Prostate gland (tissue), 2 donors: Measurements from ENCODE around the gene HECTD1.

Experiments
- POLR2AphosphoS5 ChIP-seq: sonication (generic); formaldehyde crosslinking; IDR thresholded peaks from one replicate; pipeline ENCODE4 v1.6.1; 2017; ENCODE audit warnings: antibody characterized with exemption
- TF ChIP-seq, protein P1 (sequence below), 4 experiments: fragments of 200-600 bp in 2 of 4; fragments of 450-650 bp in 2 of 4; sonication (generic) in 2 of 4; IDR thresholded peaks; 1 replicate in 3 of 4; 2 replicates in 1 of 4; pipeline ENCODE4 v1.5.1; 2016 to 2019; ENCODE audit warnings: antibody characterized with exemption in 4 of 4, mild to moderate bottlenecking in 2 of 4, moderate library complexity in 2 of 4

DNA sequence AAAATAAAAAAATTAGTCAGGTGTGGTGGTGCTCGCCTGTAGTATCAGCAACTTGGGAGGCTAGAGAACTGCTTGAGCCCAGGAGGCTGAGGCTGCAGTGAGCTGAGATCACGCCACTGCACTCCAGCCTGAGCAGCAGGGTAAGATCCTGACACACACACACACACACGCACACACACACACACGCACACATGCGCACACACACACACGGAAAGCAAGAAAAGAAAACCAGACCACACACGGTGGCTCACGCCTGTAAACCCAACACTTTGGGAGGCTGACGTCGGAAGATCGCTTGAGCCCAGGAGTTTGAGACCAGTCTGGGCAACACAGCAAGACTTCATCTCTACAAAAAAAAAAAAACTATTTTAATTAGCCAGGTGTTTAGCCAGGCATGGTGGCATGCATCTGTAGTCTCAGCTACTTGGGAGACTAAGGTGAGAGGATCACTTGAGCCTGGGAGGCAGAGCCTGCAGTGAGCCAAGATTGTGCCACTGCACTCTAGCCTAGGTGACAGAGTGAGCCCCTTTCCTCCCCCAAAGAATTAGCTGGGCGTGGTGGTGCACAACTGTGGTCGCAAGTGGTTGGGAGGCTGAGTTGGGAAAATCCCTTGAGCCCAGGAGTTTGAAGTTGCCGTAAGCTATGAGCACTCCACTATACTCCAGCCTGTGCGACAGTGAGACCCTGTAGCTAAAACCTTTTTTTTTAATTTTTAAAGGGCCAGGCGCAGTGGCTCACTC is 44.5 kb downstream of the HECTD1 start:
- TF ChIP-seq, protein P1, sequence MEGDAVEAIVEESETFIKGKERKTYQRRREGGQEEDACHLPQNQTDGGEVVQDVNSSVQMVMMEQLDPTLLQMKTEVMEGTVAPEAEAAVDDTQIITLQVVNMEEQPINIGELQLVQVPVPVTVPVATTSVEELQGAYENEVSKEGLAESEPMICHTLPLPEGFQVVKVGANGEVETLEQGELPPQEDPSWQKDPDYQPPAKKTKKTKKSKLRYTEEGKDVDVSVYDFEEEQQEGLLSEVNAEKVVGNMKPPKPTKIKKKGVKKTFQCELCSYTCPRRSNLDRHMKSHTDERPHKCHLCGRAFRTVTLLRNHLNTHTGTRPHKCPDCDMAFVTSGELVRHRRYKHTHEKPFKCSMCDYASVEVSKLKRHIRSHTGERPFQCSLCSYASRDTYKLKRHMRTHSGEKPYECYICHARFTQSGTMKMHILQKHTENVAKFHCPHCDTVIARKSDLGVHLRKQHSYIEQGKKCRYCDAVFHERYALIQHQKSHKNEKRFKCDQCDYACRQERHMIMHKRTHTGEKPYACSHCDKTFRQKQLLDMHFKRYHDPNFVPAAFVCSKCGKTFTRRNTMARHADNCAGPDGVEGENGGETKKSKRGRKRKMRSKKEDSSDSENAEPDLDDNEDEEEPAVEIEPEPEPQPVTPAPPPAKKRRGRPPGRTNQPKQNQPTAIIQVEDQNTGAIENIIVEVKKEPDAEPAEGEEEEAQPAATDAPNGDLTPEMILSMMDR (IDR thresholded peaks at IDR 0.05) = no peak
- no peak for TF ChIP-seq POLR2AphosphoS5
